Gastroesophageal sphincter (tissue), 4 donors: Measurements from ENCODE around the gene OCIAD2. TPM values are rescaled to one million over a fixed set of nuclear protein-coding genes. Genes with fewer than 3 reads are reported as not detected.
"Not testable (repeated sequence)": the region's sequence is repeated elsewhere in the genome, so short reads cannot be mapped to it uniquely, and the experiment has no call there.

ENCODE experiments used
- ATAC-seq: fragments of 150-250 bp; one replicate; pipeline ENCODE4 v1.9.1; 2016; ENCODE audit warnings: mild to moderate bottlenecking, moderate library complexity
- H3K27ac ChIP-seq, 4 donors: fragments of 200-600 bp; sonication (generic) in 3 of 4; 1 replicate in 3 of 4; 2 replicates in 1 of 4; pipeline ENCODE4 v1.5.1; 2016 to 2019
- H3K27me3 ChIP-seq: fragments of 200-600 bp; sonication (generic); one replicate; pipeline ENCODE4 v1.5.1; 2019
- H3K36me3 ChIP-seq, 2 donors: fragments of 200-600 bp; sonication (generic); one replicate each; pipeline ENCODE4 v1.5.1; 2019; ENCODE audit warnings: control low read depth in 1 of 2
- H3K4me1 ChIP-seq, 3 donors: fragments of 200-600 bp; sonication (generic); 1 replicate in 2 of 3; 2 replicates in 1 of 3; pipeline ENCODE4 v1.5.1; 2016 to 2019; ENCODE audit warnings: control low read depth in 2 of 3
- H3K4me3 ChIP-seq, 2 donors: fragments of 200-600 bp; sonication (generic); one replicate each; pipeline ENCODE4 v1.5.1; 2019; ENCODE audit warnings: mild to moderate bottlenecking in 1 of 2, moderate library complexity in 1 of 2
- H3K9me3 ChIP-seq, 3 donors: fragments of 200-600 bp; sonication (generic); one replicate each; pipeline ENCODE4 v1.5.1; 2017 to 2019; ENCODE audit warnings: control low read depth in 2 of 3
- CTCF ChIP-seq, 4 experiments: fragments of 200-600 bp in 2 of 4; fragments of 450-650 bp in 2 of 4; sonication (generic) in 1 of 4; IDR thresholded peaks; one replicate each; pipeline ENCODE4 v1.5.1; 2017 to 2019; ENCODE audit warnings: antibody characterized with exemption in 4 of 4, mild to moderate bottlenecking in 2 of 4, moderate library complexity in 2 of 4
- EP300 ChIP-seq: sonication (generic); formaldehyde crosslinking; IDR thresholded peaks from one replicate; pipeline ENCODE4 v1.6.1; 2017; ENCODE audit warnings: antibody characterized with exemption, mild to moderate bottlenecking
- POLR2A ChIP-seq, 2 donors: fragments of 450-650 bp; IDR thresholded peaks; one replicate each; pipeline ENCODE4 v1.6.1; 2017; ENCODE audit warnings: antibody characterized with exemption in 2 of 2, mild to moderate bottlenecking in 2 of 2, moderate library complexity in 1 of 2
- POLR2AphosphoS5 ChIP-seq: sonication (generic); formaldehyde crosslinking; IDR thresholded peaks from one replicate; pipeline ENCODE4 v1.6.1; 2017; ENCODE audit warnings: antibody characterized with exemption
- WGBS, 2 donors: methylation state at CpG; one replicate each; pipeline ENCODE4 v1.1.5; 2018; ENCODE audit warnings: low coverage in 1 of 2; 5-methylcytosine and 5-hydroxymethylcytosine counted together
- total RNA-seq, 4 donors: library from RNA; depleted of rRNA; stranded (reverse); fragments of >200 nt; gene quantifications; one replicate each; pipeline ENCODE4 v1.1.0, GENCODE V29; 2016

The OCIAD2 gene
- total RNA-seq, 4 donors from 2014 or later = 2.4 to 9.3 (median 5.0) TPM

DNA sequence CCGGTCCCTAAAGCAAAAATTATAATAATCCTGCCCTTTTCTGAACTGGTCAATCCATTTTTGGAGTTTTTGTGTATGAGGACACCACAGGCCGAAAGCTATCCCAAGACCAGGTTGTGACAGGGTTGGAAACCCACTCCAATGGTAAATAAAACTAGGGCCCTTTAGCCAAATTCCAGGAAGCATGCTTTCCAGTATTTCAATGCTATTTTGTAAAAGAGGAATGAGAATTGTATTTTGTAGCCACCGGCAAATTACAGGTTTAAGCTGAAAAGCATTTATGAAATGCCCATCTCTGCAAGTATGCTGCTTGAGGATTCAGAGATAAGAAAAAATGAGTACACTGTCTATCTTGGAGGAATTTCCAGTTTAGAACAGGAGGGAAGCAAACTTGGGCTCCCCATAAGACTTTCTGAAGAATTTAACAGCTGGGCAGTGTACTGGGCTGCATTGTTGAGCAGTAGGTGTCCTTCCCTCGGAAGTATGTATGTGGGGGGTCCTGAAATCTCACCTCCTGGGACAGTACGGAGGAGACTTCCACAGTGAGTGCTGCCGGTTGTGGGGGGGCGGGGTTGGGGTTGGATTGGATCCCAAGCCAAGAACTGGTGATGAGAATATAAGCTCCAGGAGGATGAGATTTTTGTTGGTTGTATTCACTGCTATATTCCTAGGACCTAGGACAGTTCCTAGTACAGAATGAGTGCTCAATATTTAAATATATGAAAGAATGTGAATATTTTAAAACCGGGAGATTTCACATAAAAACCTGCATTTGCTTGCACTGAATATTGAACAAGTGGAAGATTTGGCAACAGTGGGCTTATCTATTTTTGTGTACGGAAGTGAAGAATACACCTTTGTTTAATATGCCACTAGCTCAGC is 26.8 kb downstream of the OCIAD2 start:
- no peak overlapping the region for H3K4me3 ChIP-seq
- H3K9me3 ChIP-seq = no peaks in the 10 kb centered on the region
- ATAC-seq = no peak
- no peaks in the 10 kb centered on the region for H3K27me3 ChIP-seq
- peaks cover 0 to 3% of the 10 kb centered on the region in 2 donors for H3K36me3 ChIP-seq
- H3K27ac ChIP-seq = no peak overlapping the region
- no peaks in the 10 kb centered on the region for H3K4me1 ChIP-seq
- TF ChIP-seq CTCF (IDR thresholded peaks at IDR 0.05) (no peak), EP300 (no peak), POLR2A (IDR thresholded peaks at IDR 0.05) (no peak), POLR2AphosphoS5 (no peak)
- 53 to 55% methylated on average over 6 to 8 of the region's 9 CpGs for WGBS, 2 donors

- H3K27me3 ChIP-seq = no peaks in the 10 kb centered on the region
- TF ChIP-seq POLR2AphosphoS5 (no peak), EP300 (no peak), POLR2A (IDR thresholded peaks at IDR 0.05) (no peak), CTCF (IDR thresholded peaks at IDR 0.05) (no peak)
- ATAC-seq = no peak
- no peak overlapping the region for H3K27ac ChIP-seq
- no peak overlapping the region for H3K4me3 ChIP-seq
- H3K9me3 ChIP-seq = no peaks in the 10 kb centered on the region
- peaks cover 0 to 4% of the 10 kb centered on the region in 2 donors for H3K36me3 ChIP-seq
- no CpG with 5 or more reads among the region's 1 CpG for WGBS, 2 donors
- H3K4me1 ChIP-seq = no peaks in the 10 kb centered on the region
These were observed 28.6 kb downstream of the OCIAD2 start for GRCh38 chr4:48877827-48878535.

DNA sequence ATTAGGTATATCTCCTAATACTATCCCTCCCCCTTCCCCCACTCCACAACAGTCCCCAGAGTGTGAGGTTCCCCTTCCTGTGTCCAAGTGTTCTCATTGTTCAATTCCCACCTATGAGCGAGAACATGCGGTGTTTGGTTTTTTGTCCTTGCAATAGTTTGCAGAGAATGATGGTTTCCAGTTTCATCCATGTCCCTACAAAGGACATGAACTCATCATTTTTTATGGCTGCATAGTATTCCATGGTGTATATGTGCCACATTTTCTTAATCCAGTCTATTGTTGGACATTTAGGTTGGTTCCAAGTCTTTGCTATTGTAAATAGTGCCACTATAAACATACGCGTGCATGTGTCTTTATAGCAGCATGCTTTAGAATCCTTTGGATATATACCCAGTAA is 41.9 kb downstream of the OCIAD2 start:
- H3K4me3 ChIP-seq, H3K27me3 ChIP-seq, H3K4me1 ChIP-seq, H3K27ac ChIP-seq, ATAC-seq, H3K9me3 ChIP-seq: not testable (repeated sequence)
- peaks cover 0 to 25% of the 10 kb centered on the region in 2 donors for H3K36me3 ChIP-seq
- WGBS, 2 donors = 95% methylated on average over 4 of the region's 4 CpGs

GRCh38 chr4:48863728-48864127 is 42.8 kb downstream of the OCIAD2 start:
- Histone ChIP-seq H3K9me3 (no peaks in the 10 kb centered on the region), H3K4me1 (no peaks in the 10 kb centered on the region), H3K4me3 (no peak overlapping the region), H3K36me3 (peaks cover 0 to 28% of the 10 kb centered on the region in 2 donors), H3K27me3 (no peaks in the 10 kb centered on the region), H3K27ac (no peak overlapping the region)
- 88 to 92% methylated on average over 4 of the region's 4 CpGs for WGBS, 2 donors
- no peak for ATAC-seq
- TF ChIP-seq EP300 (no peak), CTCF (IDR thresholded peaks at IDR 0.05) (no peak), POLR2AphosphoS5 (no peak), POLR2A (IDR thresholded peaks at IDR 0.05) (no peak)

GRCh38 chr4:48862661-48863060 is 43.9 kb downstream of the OCIAD2 start:
- TF ChIP-seq CTCF (IDR thresholded peaks at IDR 0.05) = no peak
- TF ChIP-seq POLR2AphosphoS5 = no peak
- TF ChIP-seq POLR2A (IDR thresholded peaks at IDR 0.05) = no peak
- ATAC-seq = no peak
- H3K4me3 ChIP-seq = no peak overlapping the region
- peaks cover 5 to 39% of the 10 kb centered on the region in 2 donors for H3K36me3 ChIP-seq
- H3K4me1 ChIP-seq = no peaks in the 10 kb centered on the region
- H3K9me3 ChIP-seq = no peaks in the 10 kb centered on the region
- WGBS, 2 donors = 57 to 83% methylated on average over 1 of the region's 1 CpG
- H3K27me3 ChIP-seq = no peaks in the 10 kb centered on the region
- H3K27ac ChIP-seq = no peak overlapping the region
